Spleen (tissue), 13 donors: Measurements from ENCODE around the gene ASPN. TPM values are rescaled to one million over a fixed set of nuclear protein-coding genes. Genes with fewer than 3 reads are reported as not detected.

Experiments
- DNase-seq: peaks from one replicate; pipeline ENCODE4 v3.0.0-alpha.2; 2020
- H3K27ac ChIP-seq, 8 donors: fragments of 200-600 bp; sonication (generic) in 7 of 8; 1 replicate in 4 of 8; 2 replicates in 4 of 8; pipeline versions ENCODE4 v1.5.0 to v1.8.0; 2016 to 2021; ENCODE audit warnings: inconsistent platforms in 4 of 8, mild to moderate bottlenecking in 4 of 8, moderate library complexity in 1 of 8
- H3K27me3 ChIP-seq, 7 donors: fragments of 200-600 bp; sonication (generic) in 6 of 7; replicated peaks in 1 of 7; 1 replicate in 4 of 7; 2 replicates in 3 of 7; pipeline versions ENCODE4 v1.5.0 to v1.8.0; 2016 to 2021; ENCODE audit warnings: inconsistent platforms in 3 of 7, mild to moderate bottlenecking in 1 of 7
- H3K36me3 ChIP-seq, 6 donors: fragments of 200-600 bp; sonication (generic) in 5 of 6; 1 replicate in 4 of 6; 2 replicates in 2 of 6; pipeline versions ENCODE4 v1.5.0 to v1.8.0; 2016 to 2021; ENCODE audit warnings: inconsistent platforms in 2 of 6
- H3K4me1 ChIP-seq, 6 donors: fragments of 200-600 bp; sonication (generic) in 5 of 6; 1 replicate in 3 of 6; 2 replicates in 3 of 6; pipeline versions ENCODE4 v1.5.0 to v1.8.0; 2016 to 2021; ENCODE audit warnings: inconsistent platforms in 3 of 6
- H3K4me3 ChIP-seq, 8 donors: fragments of 200-600 bp; sonication (generic) in 7 of 8; 1 replicate in 4 of 8; 2 replicates in 4 of 8; pipeline versions ENCODE4 v1.5.0 to v1.8.0; 2016 to 2021; ENCODE audit warnings: inconsistent platforms in 4 of 8, mild to moderate bottlenecking in 4 of 8, moderate library complexity in 2 of 8
- H3K9me3 ChIP-seq, 8 donors: fragments of 200-600 bp; sonication (generic) in 7 of 8; 1 replicate in 4 of 8; 2 replicates in 4 of 8; pipeline versions ENCODE4 v1.5.0 to v1.8.0; 2016 to 2021; ENCODE audit warnings: inconsistent platforms in 4 of 8
- CTCF ChIP-seq, 11 experiments: fragments of 200-600 bp in 7 of 11; fragments of 450-650 bp in 4 of 11; sonication (generic) in 4 of 11; IDR thresholded peaks in 8 of 11; conservative IDR thresholded peaks in 3 of 11; 1 replicate in 7 of 11; 2 replicates in 4 of 11; pipeline versions ENCODE4 v1.4.0 to v1.8.0; 2016 to 2021; ENCODE audit warnings: antibody characterized with exemption in 11 of 11, inconsistent platforms in 4 of 11, mild to moderate bottlenecking in 1 of 11
- POLR2A ChIP-seq, 3 donors: fragments of 450-650 bp; IDR thresholded peaks; one replicate each; pipeline ENCODE4 v1.5.1; 2017; ENCODE audit warnings: antibody characterized with exemption in 3 of 3, mild to moderate bottlenecking in 1 of 3
- POLR2AphosphoS5 ChIP-seq, 3 donors: sonication (generic); formaldehyde crosslinking; IDR thresholded peaks; one replicate each; pipeline ENCODE4 v1.5.1; 2017; ENCODE audit warnings: antibody characterized with exemption in 3 of 3
- WGBS, 5 donors: extraction: QIAGEN DNeasy Blood & Tissue Kit in 3 of 5; methylation state at CpG; one replicate each; pipeline versions ENCODE4 v1.1.5 to v1.1.7; 2013 to 2018; 5-methylcytosine and 5-hydroxymethylcytosine counted together
- intact Hi-C: fragments of 100-400 bp; cut with DNase I; formaldehyde crosslinking; loops from one replicate; pipeline ENCODE4 v1.15.0; 2023; ENCODE audit warnings: low total_unique reads
- long read RNA-seq, 2 donors: transcript quantifications; one replicate each; lab custom pipeline, GENCODE V29; 2026
- polyA plus RNA-seq, 3 donors: library from polyadenylated mRNA; stranded (reverse); fragments of 200-250 nt; gene quantifications; one replicate each; pipeline ENCODE4 v1.2.1, GENCODE V29; 2013
- total RNA-seq, 7 donors: library from RNA; depleted of rRNA in 3 of 7; stranded (reverse); fragments of >200 nt in 3 of 7; fragmentation: NEBNext Ultra II Directional in 4 of 7; extraction: Animal tissue kit (Norgen Biotek cat#: 25700) in 4 of 7; gene quantifications; one replicate each; pipeline versions ENCODE4 v1.1.0 to v1.2.1, GENCODE V29; 2016 to 2021
- donor health status: healthy with polysubstance abuse.
- donor health status: DM: no; HTN: no; CAD: no; lungs with moderate emphysema.
- donor health status: DM: no; HTN: no; CAD: no.
- donor health status: Bipolar disorder and iron deficiency.
- donor health status: healthy.
- donor health status: DM: no; HTN: no; CAD: no.
- donor health status: DM: yes; HTN: yes; CAD: no.

ASPN gene
- total RNA-seq: 1 to 10 TPM in 3 of 7 donors, under 1 TPM in 3, not detected in 1; 0.32 to 2.0 (median 1.0) TPM
- polyA plus RNA-seq: 1 to 10 TPM in 1 of 3 donors, under 1 TPM in 2; 0.64 to 1.1 (median 0.83) TPM
- long read RNA-seq, donor 1, partial matches to known transcripts: 0 of 3 reads
- long read RNA-seq, donor 1, other reads (novel, unspliced or antisense): 0 of 3 reads
- long read RNA-seq, donor 2, partial matches to known transcripts: 0 of 2 reads
- long read RNA-seq, donor 2, other reads (novel, unspliced or antisense): 0 of 2 reads

- Histone ChIP-seq H3K4me1 (peaks cover 0 to 2% (median 0%) of the 10 kb centered on the region in 6 donors), H3K4me3 (no peak within 1 kb of the TSS), H3K27ac (peak within 1 kb of the TSS in 5 of 8 donors; percentile 7 to 47 (median 26))
Observed at GRCh38 chr9:92482329-92482728, at the start of gene ASPN. Gene ASPN (minus strand): TSS chr9:92482506.

GRCh38 chr9:92530893-92531292 lies 48.6 kb upstream of the ASPN start:
- intact Hi-C loops: no loop called here

More at GRCh38 chr9:92482329-92482728, at the start of gene ASPN:
- H3K9me3 ChIP-seq: no peaks in the 10 kb centered on the region
- 79 to 90% (median 84%) methylated on average over 3 of the region's 3 CpGs for WGBS, 5 donors
- H3K36me3 ChIP-seq: no peaks in the 10 kb centered on the region
- no peak for TF ChIP-seq POLR2A (IDR thresholded peaks at IDR 0.05)
- TF ChIP-seq CTCF (IDR thresholded peaks at IDR 0.05 in 8 of 11, conservative IDR thresholded peaks at IDR 0.05 in 3 of 11): no peak
- no peak for TF ChIP-seq POLR2AphosphoS5 (IDR thresholded peaks at IDR 0.05)
- H3K27me3 ChIP-seq: no peaks in the 10 kb centered on the region
- no peak for DNase-seq
- intact Hi-C loops: no loop called here

DNA sequence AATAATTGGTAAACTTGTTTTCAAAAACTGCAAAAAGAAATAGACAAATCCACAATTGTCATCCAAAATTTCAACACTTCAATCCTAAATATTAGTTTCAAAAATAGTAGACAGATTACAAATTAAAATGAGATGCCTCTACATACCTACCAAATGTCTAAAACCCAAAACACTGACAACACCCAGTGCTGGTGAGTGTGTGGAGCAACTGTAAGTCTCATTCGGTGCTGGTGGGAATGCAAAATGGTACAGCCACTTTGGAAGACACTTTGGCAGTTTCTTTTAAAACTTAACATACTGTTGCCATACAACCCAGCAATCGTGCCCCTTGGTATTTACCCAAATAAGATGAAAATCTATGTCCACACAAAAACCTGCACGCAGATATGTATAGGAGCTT lies 46.8 kb upstream of the ASPN start:
- Histone ChIP-seq H3K36me3 (no peaks in the 10 kb centered on the region), H3K9me3 (peaks cover 0 to 19% (median 0%) of the 10 kb centered on the region in 8 donors), H3K27ac (no peak overlapping the region), H3K27me3 (no peaks in the 10 kb centered on the region), H3K4me3 (no peak overlapping the region), H3K4me1 (peaks cover 0 to 4% (median 0%) of the 10 kb centered on the region in 6 donors)
- TF ChIP-seq POLR2AphosphoS5 (IDR thresholded peaks at IDR 0.05) (no peak), POLR2A (IDR thresholded peaks at IDR 0.05) (no peak), CTCF (IDR thresholded peaks at IDR 0.05 in 8 of 11, conservative IDR thresholded peaks at IDR 0.05 in 3 of 11) (no peak)
- intact Hi-C loops: no loop called here
- DNase-seq: no peak
- 96 to 99% (median 96%) methylated on average over 3 of the region's 3 CpGs for WGBS, 5 donors

More at GRCh38 chr9:92530893-92531292, 48.6 kb upstream of the ASPN start:
- Histone ChIP-seq H3K27me3 (no peaks in the 10 kb centered on the region), H3K27ac (no peak overlapping the region), H3K4me1 (peaks cover 0 to 17% (median 0%) of the 10 kb centered on the region in 6 donors), H3K9me3 (peaks cover 0 to 19% (median 0%) of the 10 kb centered on the region in 8 donors), H3K36me3 (no peaks in the 10 kb centered on the region), H3K4me3 (no peak overlapping the region)
- no peak for DNase-seq
- TF ChIP-seq POLR2AphosphoS5 (IDR thresholded peaks at IDR 0.05) (no peak), CTCF (IDR thresholded peaks at IDR 0.05 in 8 of 11, conservative IDR thresholded peaks at IDR 0.05 in 3 of 11) (no peak), POLR2A (IDR thresholded peaks at IDR 0.05) (no peak)

- no peak overlapping the region for H3K27ac ChIP-seq
Observed at GRCh38 chr9:92528522-92528849, 46.2 kb upstream of the ASPN start.

More at GRCh38 chr9:92528522-92528849, 46.2 kb upstream of the ASPN start:
- Histone ChIP-seq H3K36me3 (no peaks in the 10 kb centered on the region), H3K9me3 (peaks cover 0 to 19% (median 0%) of the 10 kb centered on the region in 8 donors), H3K4me1 (no peaks in the 10 kb centered on the region), H3K4me3 (no peak overlapping the region), H3K27me3 (no peaks in the 10 kb centered on the region)
- WGBS, 5 donors: 93 to 96% (median 95%) methylated on average over 1 of the region's 1 CpG
- DNase-seq: no peak
- intact Hi-C loops: no loop called here
- TF ChIP-seq POLR2AphosphoS5 (IDR thresholded peaks at IDR 0.05) (no peak), POLR2A (IDR thresholded peaks at IDR 0.05) (no peak), CTCF (IDR thresholded peaks at IDR 0.05 in 8 of 11, conservative IDR thresholded peaks at IDR 0.05 in 3 of 11) (no peak)
